Measurements from ENCODE around the gene CRYGB. TPM values are rescaled to one million over a fixed set of nuclear protein-coding genes. Genes with fewer than 3 reads are reported as not detected.

CRYGB gene
- total and polyA plus RNA-seq, 7 experiments from 2014 or later = not detected

Other genes with a start within 250 kb of the CRYGB start
- gene PLEKHM3, start 120.6 kb downstream of the CRYGB start, total RNA-seq = 10 to 100 TPM in 4 of 5 experiments, 1 to 10 TPM in 1; 6.1 to 19.4 (median 15.5) TPM
- gene PLEKHM3, start 120.6 kb downstream of the CRYGB start, polyA plus RNA-seq = 1 to 10 TPM; 3.8 to 5.4 TPM
- not detected for gene CRYGD, start 21.6 kb downstream of the CRYGB start, total RNA-seq
- not detected for gene CRYGD, start 21.6 kb downstream of the CRYGB start, polyA plus RNA-seq
- not detected for gene CRYGC, start 16.3 kb downstream of the CRYGB start, total RNA-seq
- gene CRYGC, start 16.3 kb downstream of the CRYGB start, polyA plus RNA-seq = not detected
- not detected for gene CRYGA, start 17.4 kb upstream of the CRYGB start, total RNA-seq
- gene CRYGA, start 17.4 kb upstream of the CRYGB start, polyA plus RNA-seq = not detected
- gene C2orf80, start 43.9 kb upstream of the CRYGB start, total RNA-seq = not detected
- gene C2orf80, start 43.9 kb upstream of the CRYGB start, polyA plus RNA-seq = not detected
- gene IDH1, start 108.9 kb upstream of the CRYGB start, total RNA-seq = 10 to 100 TPM in 4 of 5 experiments, 1 to 10 TPM in 1; 5.0 to 26.4 (median 20.4) TPM
- 1 to 10 TPM; 1.8 to 3.9 TPM for gene IDH1, start 108.9 kb upstream of the CRYGB start, polyA plus RNA-seq
- gene PIKFYVE, start 120.1 kb upstream of the CRYGB start, total RNA-seq = 10 to 100 TPM; 33.4 to 52.3 (median 39.1) TPM
- gene PIKFYVE, start 120.1 kb upstream of the CRYGB start, polyA plus RNA-seq = 1 to 10 TPM; 5.9 to 8.4 TPM